HFFc6 (cell line): ENCODE measurements around the gene GSTM2. TPM values are rescaled to one million over a fixed set of nuclear protein-coding genes. Genes with fewer than 3 reads are reported as not detected.
"Not testable (repeated sequence)": the region's sequence is repeated elsewhere in the genome, so short reads cannot be mapped to it uniquely, and the experiment has no call there.

Experiments
- DNase-seq: peaks from one replicate; pipeline ENCODE4 v3.0.0-alpha.2; 2018
- H3K27ac Mint-ChIP-seq: 2 replicates; pipeline ENCODE4 v1.8.0; 2020; ENCODE audit warnings: mild to moderate bottlenecking, mixed read lengths
- H3K27me3 Mint-ChIP-seq: 2 replicates; pipeline ENCODE4 v1.8.0; 2021; ENCODE audit warnings: mild to moderate bottlenecking, moderate library complexity, mixed read lengths; ENCODE audit not compliant: insufficient read depth
- H3K36me3 Mint-ChIP-seq: 2 replicates; pipeline ENCODE4 v1.8.0; 2021; ENCODE audit warnings: low read depth, mixed read lengths
- H3K4me1 Mint-ChIP-seq: 2 replicates; pipeline ENCODE4 v1.8.0; 2020; ENCODE audit warnings: low read depth, mixed read lengths
- H3K4me3 Mint-ChIP-seq: 2 replicates; pipeline ENCODE4 v1.8.0; 2020; ENCODE audit warnings: mild to moderate bottlenecking, moderate library complexity, mixed read lengths
- H3K9me3 Mint-ChIP-seq: 2 replicates; pipeline ENCODE4 v1.8.0; 2020; ENCODE audit warnings: mild to moderate bottlenecking, mixed read lengths
- CTCF ChIP-seq: fragments of 200-600 bp; sonication (generic); IDR thresholded peaks from 2 replicates; pipeline ENCODE4 v1.5.0; 2021; ENCODE audit warnings: antibody characterized with exemption, mild to moderate bottlenecking
- total RNA-seq, 6 experiments: library from RNA; stranded (reverse); fragmentation: NEBNext Ultra II Directional; extraction: Animal tissue kit (Norgen Biotek cat#: 25700); gene quantifications; 2 replicates in 1 of 6; 3 replicates in 5 of 6; pipeline ENCODE4 v1.2.3, GENCODE V29; 2021

Gene GSTM2
- total RNA-seq, 6 experiments from 2014 or later = 32.4 to 53.4 (median 46.1) TPM

GRCh38 chr1:109658533-109659042 is 9.3 kb upstream of the GSTM2 start:
- no peaks in the 10 kb centered on the region for H3K9me3 Mint-ChIP-seq
- H3K27me3 Mint-ChIP-seq = no peaks in the 10 kb centered on the region; the same call in 1 of the 2 replicates
- TF ChIP-seq CTCF = no peak
- no peak for DNase-seq
- no peak overlapping the region for H3K4me3 Mint-ChIP-seq
- H3K27ac Mint-ChIP-seq = no peak overlapping the region
- H3K4me1 Mint-ChIP-seq = peaks cover 23% of the 10 kb centered on the region
- H3K36me3 Mint-ChIP-seq = 0 out of 2 replicates have a peak, but pooled peaks cover 9% of the 10 kb centered on the region

- no peaks in the 10 kb centered on the region for H3K9me3 Mint-ChIP-seq
- H3K36me3 Mint-ChIP-seq = 0 out of 2 replicates have a peak, but pooled peaks cover 9% of the 10 kb centered on the region
- no peak for DNase-seq
- H3K4me1 Mint-ChIP-seq = peaks cover 26% of the 10 kb centered on the region
- no peak overlapping the region for H3K4me3 Mint-ChIP-seq
- H3K27ac Mint-ChIP-seq = no peak overlapping the region
- H3K27me3 Mint-ChIP-seq = no peaks in the 10 kb centered on the region; the same call in 1 of the 2 replicates
- TF ChIP-seq CTCF = no peak
These were observed 8.7 kb upstream of the GSTM2 start for GRCh38 chr1:109659145-109659544.

GRCh38 chr1:109659997-109660690 is 7.7 kb upstream of the GSTM2 start:
- Mint-ChIP-seq H3K27ac (no peak overlapping the region), H3K27me3 (no peaks in the 10 kb centered on the region; the same call in 1 of the 2 replicates), H3K36me3 (0 out of 2 replicates have a peak, but pooled peaks cover 9% of the 10 kb centered on the region), H3K9me3 (no peaks in the 10 kb centered on the region), H3K4me1 (peaks cover 30% of the 10 kb centered on the region), H3K4me3 (no peak overlapping the region)
- no peak for TF ChIP-seq CTCF
- no peak for DNase-seq

DNA sequence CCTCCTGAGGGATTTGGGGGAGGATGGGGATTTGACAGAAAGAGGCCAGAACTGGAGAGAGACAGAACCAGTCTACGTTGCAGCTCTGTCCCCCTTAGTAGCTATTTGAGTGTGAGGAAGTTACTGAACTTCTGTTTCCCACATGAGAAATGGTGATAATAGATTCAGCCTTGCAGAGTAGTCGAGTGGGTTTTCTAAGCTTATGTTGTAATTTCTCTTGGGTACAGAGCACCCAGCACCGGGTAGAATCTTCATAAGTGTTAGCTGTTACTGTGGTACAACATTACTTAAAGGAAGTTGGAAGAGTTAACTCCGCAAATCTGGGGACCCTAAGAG is 7.2 kb upstream of the GSTM2 start:
- H3K27me3 Mint-ChIP-seq, H3K27ac Mint-ChIP-seq, H3K4me3 Mint-ChIP-seq, DNase-seq, H3K36me3 Mint-ChIP-seq, H3K9me3 Mint-ChIP-seq: not testable (repeated sequence)
- H3K4me1 Mint-ChIP-seq = peaks cover 25% of the 10 kb centered on the region

- TF ChIP-seq CTCF = no peak
- no peaks in the 10 kb centered on the region for H3K9me3 Mint-ChIP-seq
- no peak for DNase-seq
- H3K27me3 Mint-ChIP-seq = no peaks in the 10 kb centered on the region; the same call in 1 of the 2 replicates
- H3K36me3 Mint-ChIP-seq = 0 out of 2 replicates have a peak, but pooled peaks cover 9% of the 10 kb centered on the region
- no peak overlapping the region for H3K4me3 Mint-ChIP-seq
- H3K27ac Mint-ChIP-seq = no peak overlapping the region
- H3K4me1 Mint-ChIP-seq = peaks cover 20% of the 10 kb centered on the region
These were observed 6.5 kb upstream of the GSTM2 start for GRCh38 chr1:109661391-109661790.

DNA sequence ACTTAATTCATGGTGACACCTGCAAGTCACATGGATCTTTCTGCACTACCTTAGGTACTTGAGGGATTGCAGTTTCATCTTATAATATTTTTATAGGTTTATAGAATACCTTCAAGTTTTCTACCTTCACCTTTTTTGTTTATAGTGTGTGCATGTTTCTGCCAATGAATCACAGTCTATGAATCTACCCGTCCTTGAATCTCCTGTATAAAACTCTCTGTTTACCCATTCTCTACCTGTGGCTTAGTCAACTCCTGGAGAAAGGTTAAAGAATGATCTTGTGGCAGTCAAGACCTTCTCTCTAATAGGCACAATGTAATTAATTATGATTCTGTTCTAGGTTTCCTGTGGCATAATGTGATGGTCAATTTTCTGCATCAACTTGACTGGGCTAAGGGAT is 3.2 kb upstream of the GSTM2 start:
- Mint-ChIP-seq H3K4me3 (no peak overlapping the region), H3K36me3 (peaks cover 7% of the 10 kb centered on the region; the same call in 1 of the 2 replicates)
- TF ChIP-seq CTCF = no peak

More for the DNA sequence above, 3.2 kb upstream of the GSTM2 start:
- no peak for DNase-seq
- Mint-ChIP-seq H3K9me3 (no peaks in the 10 kb centered on the region), H3K27me3 (no peaks in the 10 kb centered on the region; the same call in 1 of the 2 replicates), H3K4me1 (peaks cover 29% of the 10 kb centered on the region), H3K27ac (no peak overlapping the region; the same call in 1 of the 2 replicates)
